ENCODE results near the gene RALGAPA2.

- TF ChIP-seq POLR2AphosphoS5 (IDR thresholded peaks at IDR 0.05; ENCODE audit: low read depth), result no peak
- no peak for TF ChIP-seq EZH2 (IDR thresholded peaks at IDR 0.05; ENCODE audit: low read depth, unreplicated experiment)
- TF ChIP-seq, protein P1, sequence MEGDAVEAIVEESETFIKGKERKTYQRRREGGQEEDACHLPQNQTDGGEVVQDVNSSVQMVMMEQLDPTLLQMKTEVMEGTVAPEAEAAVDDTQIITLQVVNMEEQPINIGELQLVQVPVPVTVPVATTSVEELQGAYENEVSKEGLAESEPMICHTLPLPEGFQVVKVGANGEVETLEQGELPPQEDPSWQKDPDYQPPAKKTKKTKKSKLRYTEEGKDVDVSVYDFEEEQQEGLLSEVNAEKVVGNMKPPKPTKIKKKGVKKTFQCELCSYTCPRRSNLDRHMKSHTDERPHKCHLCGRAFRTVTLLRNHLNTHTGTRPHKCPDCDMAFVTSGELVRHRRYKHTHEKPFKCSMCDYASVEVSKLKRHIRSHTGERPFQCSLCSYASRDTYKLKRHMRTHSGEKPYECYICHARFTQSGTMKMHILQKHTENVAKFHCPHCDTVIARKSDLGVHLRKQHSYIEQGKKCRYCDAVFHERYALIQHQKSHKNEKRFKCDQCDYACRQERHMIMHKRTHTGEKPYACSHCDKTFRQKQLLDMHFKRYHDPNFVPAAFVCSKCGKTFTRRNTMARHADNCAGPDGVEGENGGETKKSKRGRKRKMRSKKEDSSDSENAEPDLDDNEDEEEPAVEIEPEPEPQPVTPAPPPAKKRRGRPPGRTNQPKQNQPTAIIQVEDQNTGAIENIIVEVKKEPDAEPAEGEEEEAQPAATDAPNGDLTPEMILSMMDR (conservative IDR thresholded peaks at IDR 0.05; ENCODE audit: low read depth in 2 of 2), result peak in 1 of 2 experiments; percentile 14; a peak in 1 of 4 replicates
- TF ChIP-seq REST (IDR thresholded peaks at IDR 0.05; ENCODE audit: unreplicated experiment), result no peak
- no peak for TF ChIP-seq EZH2phosphoT487 (IDR thresholded peaks at IDR 0.05; ENCODE audit: unreplicated experiment)
- no peak for TF ChIP-seq CREB1 (CRISPR knock-in tag; IDR thresholded peaks at IDR 0.05; ENCODE audit: low read depth)
- no peak for TF ChIP-seq ZNF114 (CRISPR knock-in tag; IDR thresholded peaks at IDR 0.05)
- TF ChIP-seq JUNB (IDR thresholded peaks at IDR 0.05; ENCODE audit: unreplicated experiment), result no peak
- TF ChIP-seq ZNF331 (CRISPR knock-in tag; IDR thresholded peaks at IDR 0.05; ENCODE audit: low read depth), result no peak
- TF ChIP-seq, protein P2, sequence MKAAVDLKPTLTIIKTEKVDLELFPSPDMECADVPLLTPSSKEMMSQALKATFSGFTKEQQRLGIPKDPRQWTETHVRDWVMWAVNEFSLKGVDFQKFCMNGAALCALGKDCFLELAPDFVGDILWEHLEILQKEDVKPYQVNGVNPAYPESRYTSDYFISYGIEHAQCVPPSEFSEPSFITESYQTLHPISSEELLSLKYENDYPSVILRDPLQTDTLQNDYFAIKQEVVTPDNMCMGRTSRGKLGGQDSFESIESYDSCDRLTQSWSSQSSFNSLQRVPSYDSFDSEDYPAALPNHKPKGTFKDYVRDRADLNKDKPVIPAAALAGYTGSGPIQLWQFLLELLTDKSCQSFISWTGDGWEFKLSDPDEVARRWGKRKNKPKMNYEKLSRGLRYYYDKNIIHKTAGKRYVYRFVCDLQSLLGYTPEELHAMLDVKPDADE (IDR thresholded peaks at IDR 0.05), result no peak
- no peak for TF ChIP-seq NANOG (IDR thresholded peaks at IDR 0.05; ENCODE audit: borderline replicate concordance)
- no peak for TF ChIP-seq STAT1 (IDR thresholded peaks at IDR 0.05; ENCODE audit: unreplicated experiment)
- TF ChIP-seq, protein P3, sequence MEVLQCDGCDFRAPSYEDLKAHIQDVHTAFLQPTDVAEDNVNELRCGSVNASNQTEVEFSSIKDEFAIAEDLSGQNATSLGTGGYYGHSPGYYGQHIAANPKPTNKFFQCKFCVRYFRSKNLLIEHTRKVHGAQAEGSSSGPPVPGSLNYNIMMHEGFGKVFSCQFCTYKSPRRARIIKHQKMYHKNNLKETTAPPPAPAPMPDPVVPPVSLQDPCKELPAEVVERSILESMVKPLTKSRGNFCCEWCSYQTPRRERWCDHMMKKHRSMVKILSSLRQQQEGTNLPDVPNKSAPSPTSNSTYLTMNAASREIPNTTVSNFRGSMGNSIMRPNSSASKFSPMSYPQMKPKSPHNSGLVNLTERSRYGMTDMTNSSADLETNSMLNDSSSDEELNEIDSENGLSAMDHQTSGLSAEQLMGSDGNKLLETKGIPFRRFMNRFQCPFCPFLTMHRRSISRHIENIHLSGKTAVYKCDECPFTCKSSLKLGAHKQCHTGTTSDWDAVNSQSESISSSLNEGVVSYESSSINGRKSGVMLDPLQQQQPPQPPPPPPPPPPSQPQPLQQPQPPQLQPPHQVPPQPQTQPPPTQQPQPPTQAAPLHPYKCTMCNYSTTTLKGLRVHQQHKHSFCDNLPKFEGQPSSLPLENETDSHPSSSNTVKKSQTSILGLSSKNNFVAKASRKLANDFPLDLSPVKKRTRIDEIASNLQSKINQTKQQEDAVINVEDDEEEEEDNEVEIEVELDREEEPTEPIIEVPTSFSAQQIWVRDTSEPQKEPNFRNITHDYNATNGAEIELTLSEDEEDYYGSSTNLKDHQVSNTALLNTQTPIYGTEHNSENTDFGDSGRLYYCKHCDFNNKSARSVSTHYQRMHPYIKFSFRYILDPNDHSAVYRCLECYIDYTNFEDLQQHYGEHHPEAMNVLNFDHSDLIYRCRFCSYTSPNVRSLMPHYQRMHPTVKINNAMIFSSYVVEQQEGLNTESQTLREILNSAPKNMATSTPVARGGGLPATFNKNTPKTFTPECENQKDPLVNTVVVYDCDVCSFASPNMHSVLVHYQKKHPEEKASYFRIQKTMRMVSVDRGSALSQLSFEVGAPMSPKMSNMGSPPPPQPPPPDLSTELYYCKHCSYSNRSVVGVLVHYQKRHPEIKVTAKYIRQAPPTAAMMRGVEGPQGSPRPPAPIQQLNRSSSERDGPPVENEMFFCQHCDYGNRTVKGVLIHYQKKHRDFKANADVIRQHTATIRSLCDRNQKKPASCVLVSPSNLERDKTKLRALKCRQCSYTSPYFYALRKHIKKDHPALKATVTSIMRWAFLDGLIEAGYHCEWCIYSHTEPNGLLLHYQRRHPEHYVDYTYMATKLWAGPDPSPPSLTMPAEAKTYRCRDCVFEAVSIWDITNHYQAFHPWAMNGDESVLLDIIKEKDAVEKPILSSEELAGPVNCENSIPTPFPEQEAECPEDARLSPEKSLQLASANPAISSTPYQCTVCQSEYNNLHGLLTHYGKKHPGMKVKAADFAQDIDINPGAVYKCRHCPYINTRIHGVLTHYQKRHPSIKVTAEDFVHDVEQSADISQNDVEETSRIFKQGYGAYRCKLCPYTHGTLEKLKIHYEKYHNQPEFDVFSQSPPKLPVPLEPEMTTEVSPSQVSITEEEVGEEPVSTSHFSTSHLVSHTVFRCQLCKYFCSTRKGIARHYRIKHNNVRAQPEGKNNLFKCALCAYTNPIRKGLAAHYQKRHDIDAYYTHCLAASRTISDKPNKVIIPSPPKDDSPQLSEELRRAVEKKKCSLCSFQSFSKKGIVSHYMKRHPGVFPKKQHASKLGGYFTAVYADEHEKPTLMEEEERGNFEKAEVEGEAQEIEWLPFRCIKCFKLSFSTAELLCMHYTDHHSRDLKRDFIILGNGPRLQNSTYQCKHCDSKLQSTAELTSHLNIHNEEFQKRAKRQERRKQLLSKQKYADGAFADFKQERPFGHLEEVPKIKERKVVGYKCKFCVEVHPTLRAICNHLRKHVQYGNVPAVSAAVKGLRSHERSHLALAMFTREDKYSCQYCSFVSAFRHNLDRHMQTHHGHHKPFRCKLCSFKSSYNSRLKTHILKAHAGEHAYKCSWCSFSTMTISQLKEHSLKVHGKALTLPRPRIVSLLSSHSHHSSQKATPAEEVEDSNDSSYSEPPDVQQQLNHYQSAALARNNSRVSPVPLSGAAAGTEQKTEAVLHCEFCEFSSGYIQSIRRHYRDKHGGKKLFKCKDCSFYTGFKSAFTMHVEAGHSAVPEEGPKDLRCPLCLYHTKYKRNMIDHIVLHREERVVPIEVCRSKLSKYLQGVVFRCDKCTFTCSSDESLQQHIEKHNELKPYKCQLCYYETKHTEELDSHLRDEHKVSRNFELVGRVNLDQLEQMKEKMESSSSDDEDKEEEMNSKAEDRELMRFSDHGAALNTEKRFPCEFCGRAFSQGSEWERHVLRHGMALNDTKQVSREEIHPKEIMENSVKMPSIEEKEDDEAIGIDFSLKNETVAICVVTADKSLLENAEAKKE (CRISPR knock-in tag; IDR thresholded peaks at IDR 0.05), result no peak
These were observed 1.0 kb downstream of the RALGAPA2 start for GRCh38 chr20:20711413-20711812.
